HepG2 (cell line): ENCODE results near the gene S100Z. TPM values are rescaled to one million over a fixed set of nuclear protein-coding genes. Genes with fewer than 3 reads are reported as not detected.

Experiments used
- ATAC-seq: fragments of 200-7000 bp; cut with Tn5 transposase; 3 replicates; pipeline ENCODE4 v1.9.1; 2020; ENCODE audit warnings: mild to moderate bottlenecking, moderate library complexity
- BruUV-seq: library from RNA; stranded (reverse); fragments of 400-500 nt; replicated peaks from 2 replicates; lab custom pipeline; 2021; lab: Mats Ljungman, UMichigan
- CTCF ChIA-PET: fragments of 300-600 bp; formaldehyde crosslinking; extraction: SDS; loops from one replicate; lab custom pipeline; 2021; ENCODE audit warnings: low total read pairs, inconsistent platforms, low intra/inter-chr PET ratio; lab: Yijun Ruan, JAX
- POLR2A ChIA-PET: fragments of 350-600 bp; sonication (Branson Sonifier 250); formaldehyde crosslinking; loops from one replicate; lab custom pipeline; 2020; ENCODE audit warnings: antibody characterized with exemption, inconsistent platforms; lab: Yijun Ruan, JAX
- DNase-seq: peaks from one replicate; pipeline ENCODE4 v3.0.0-alpha.2; 2015; ENCODE audit warnings: low spot score
- FAIRE-seq: peaks from 3 replicates; lab custom pipeline; 2011; peaks lifted over from hg19 to GRCh38; lab: Jason Lieb, UNC
- H2AFZ ChIP-seq: one replicate; pipeline ENCODE4 v1.6.1; 2011; ENCODE audit warnings: low read length, inconsistent platforms
- H3K27ac ChIP-seq: fragments of 300-600 bp; 3 replicates; pipeline ENCODE4 v1.8.0; 2011; ENCODE audit warnings: mixed run types, mild to moderate bottlenecking, mixed read lengths, low read length, inconsistent platforms; ENCODE audit not compliant: insufficient read depth; ENCODE audit errors: extremely low read length
- H3K27me3 ChIP-seq, 2 experiments: fragments of 200-600 bp in 1 of 2; 2 replicates in 1 of 2; 3 replicates in 1 of 2; pipeline versions ENCODE4 v1.6.0 to v1.8.0; 2011; ENCODE audit warnings: low read length in 2 of 2, mild to moderate bottlenecking in 2 of 2, moderate library complexity in 2 of 2, inconsistent platforms in 1 of 2; ENCODE audit not compliant: insufficient read depth in 2 of 2, control insufficient read depth in 1 of 2
- H3K36me3 ChIP-seq, 2 experiments: fragments of 200-600 bp in 1 of 2; replicated peaks in 1 of 2; 2 replicates in 1 of 2; 3 replicates in 1 of 2; pipeline versions ENCODE4 v1.5.1 to v1.8.0; 2011; ENCODE audit warnings: low read length in 2 of 2, inconsistent platforms in 1 of 2; ENCODE audit not compliant: insufficient read depth in 2 of 2, control insufficient read depth in 1 of 2
- H3K4me1 ChIP-seq: 2 replicates; pipeline ENCODE4 v1.5.1; 2012; ENCODE audit warnings: low read length, inconsistent platforms; ENCODE audit not compliant: insufficient read depth
- H3K4me2 ChIP-seq: 2 replicates; pipeline ENCODE4 v1.6.0; 2011; ENCODE audit warnings: low read depth, low read length, inconsistent platforms
- H3K4me3 ChIP-seq, 3 experiments: fragments of 200-600 bp in 1 of 3; sonication (generic), shearing (Covaris generic) in 1 of 3; replicated peaks in 1 of 3; 2 replicates each; pipeline ENCODE4 v1.5.1; 2011 to 2016; ENCODE audit warnings: low read length in 3 of 3, inconsistent platforms in 2 of 3, low read depth in 2 of 3, mild to moderate bottlenecking in 2 of 3, control low read depth in 1 of 3, mixed read lengths in 1 of 3; ENCODE audit not compliant: insufficient read depth in 1 of 3
- H3K79me2 ChIP-seq: one replicate; pipeline ENCODE4 v1.6.1; 2011; ENCODE audit warnings: low read length, inconsistent platforms; ENCODE audit not compliant: insufficient read depth
- H3K9ac ChIP-seq: 2 replicates; pipeline ENCODE4 v1.6.0; 2011; ENCODE audit warnings: mild to moderate bottlenecking, low read depth, low read length, inconsistent platforms; ENCODE audit not compliant: insufficient read depth
- H3K9me3 ChIP-seq: 2 replicates; pipeline ENCODE4 v1.5.1; 2012; ENCODE audit warnings: mild to moderate bottlenecking, low read length
- H4K20me1 ChIP-seq: 2 replicates; pipeline ENCODE4 v1.6.0; 2011; ENCODE audit warnings: inconsistent platforms, mild to moderate bottlenecking, low read length, moderate library complexity; ENCODE audit not compliant: insufficient read depth
- ADNP ChIP-seq: sonication (generic); formaldehyde crosslinking; IDR thresholded peaks from 2 replicates; pipeline ENCODE4 v1.4.0; 2020; ENCODE audit warnings: missing genetic modification reagents
- DR1 ChIP-seq: sonication (generic); formaldehyde crosslinking; IDR thresholded peaks from 2 replicates; pipeline ENCODE4 v1.8.0; 2021; ENCODE audit warnings: mild to moderate bottlenecking, missing genetic modification reagents, inconsistent platforms
- ELF3 ChIP-seq: IDR thresholded peaks from 2 replicates; pipeline ENCODE4 v1.6.1; 2016; ENCODE audit warnings: missing genetic modification reagents, missing compliant biosample characterization
- MIER3 ChIP-seq: IDR thresholded peaks from 2 replicates; pipeline ENCODE4 v1.6.1; 2016; ENCODE audit warnings: missing compliant biosample characterization, borderline replicate concordance
- POGZ ChIP-seq: sonication (generic); formaldehyde crosslinking; IDR thresholded peaks from 2 replicates; pipeline ENCODE4 v1.4.0; 2020; ENCODE audit warnings: mild to moderate bottlenecking, missing genetic modification reagents
- RBFOX2 ChIP-seq: fragments of 200-400 bp; formaldehyde crosslinking; IDR thresholded peaks from 2 replicates; pipeline ENCODE4 v1.6.1; 2017; ENCODE audit warnings: low read depth, mild to moderate bottlenecking, low read length
- YEATS4 ChIP-seq: sonication (generic); formaldehyde crosslinking; IDR thresholded peaks from 2 replicates; pipeline ENCODE4 v1.4.0; 2020; ENCODE audit warnings: missing genetic modification reagents, borderline replicate concordance
- ZBTB8A ChIP-seq: sonication (generic); formaldehyde crosslinking; IDR thresholded peaks from 2 replicates; pipeline ENCODE4 v1.4.0; 2020; ENCODE audit warnings: mild to moderate bottlenecking, low read depth, missing genetic modification reagents, borderline replicate concordance
- ZFP37 ChIP-seq: sonication (generic); formaldehyde crosslinking; IDR thresholded peaks from 2 replicates; pipeline ENCODE4 v1.4.0; 2020; ENCODE audit warnings: missing genetic modification reagents, borderline replicate concordance
- ZNF382 ChIP-seq: sonication (generic); formaldehyde crosslinking; IDR thresholded peaks from 2 replicates; pipeline ENCODE4 v1.5.0; 2020; ENCODE audit warnings: missing genetic modification reagents, mild to moderate bottlenecking, borderline replicate concordance
- ZNF580 ChIP-seq: IDR thresholded peaks from 2 replicates; pipeline ENCODE4 v1.6.1; 2016; ENCODE audit warnings: low read depth, borderline replicate concordance
- ZNF660 ChIP-seq: sonication (generic); formaldehyde crosslinking; IDR thresholded peaks from 2 replicates; pipeline ENCODE4 v1.5.1; 2020; ENCODE audit warnings: mild to moderate bottlenecking, low read depth, missing genetic modification reagents, borderline replicate concordance
- WGBS: methylation state at CpG from one replicate; pipeline ENCODE4 v1.1.6; 2017; ENCODE audit warnings: low lambda C conversion rate; 5-methylcytosine and 5-hydroxymethylcytosine counted together
- in situ Hi-C: cut with HindIII; loops from 2 replicates; pipeline ENCODE4 v1.10.0; 2017; ENCODE audit warnings: low pct_unique_long_range_greater_than_20kb; ENCODE audit not compliant: extremely low pct_ligation_motif_present
- intact Hi-C: fragments of 100-400 bp; cut with micrococcal nuclease; formaldehyde crosslinking; loops from one replicate; pipeline ENCODE4 v1.10.0; 2022; ENCODE audit not compliant: unreplicated experiment
- polyA plus RNA-seq, 8 experiments: library from polyadenylated mRNA; depleted of rRNA in 3 of 8; stranded (reverse) in 7 of 8; unstranded in 1 of 8; fragments of >200 nt; fragmentation: Illumina TruSeq in 4 of 8; extraction: Trizol in 4 of 8; gene quantifications; 2 replicates each; pipeline versions ENCODE4 v1.2.1 to v1.2.3, GENCODE V29; 2011 to 2016; ENCODE audit warnings: low read depth in 4 of 8, missing spikeins in 1 of 8, mixed read lengths in 1 of 8; ENCODE audit not compliant: insufficient read depth in 1 of 8
- total RNA-seq, 5 experiments: library from RNA; depleted of rRNA; stranded (reverse); fragments of >200 nt; fragmentation: Illumina TruSeq; extraction: Trizol; gene quantifications; 2 replicates each; pipeline ENCODE4 v1.2.3, GENCODE V29; 2016; ENCODE audit warnings: low read depth in 1 of 5
- TF ChIP-seq, protein P1 (sequence below): sonication (generic); formaldehyde crosslinking; IDR thresholded peaks from 2 replicates; pipeline ENCODE4 v1.4.0; 2020; ENCODE audit warnings: low read depth, mild to moderate bottlenecking, missing genetic modification reagents
- TF ChIP-seq, protein P2 (sequence below): IDR thresholded peaks from 2 replicates; pipeline ENCODE4 v1.6.1; 2016; ENCODE audit warnings: missing genetic modification reagents, missing compliant biosample characterization
- TF ChIP-seq, protein P3 (sequence below): sonication (generic); formaldehyde crosslinking; IDR thresholded peaks from 2 replicates; pipeline ENCODE4 v1.8.1; 2023; ENCODE audit warnings: missing genetic modification reagents, mild to moderate bottlenecking, borderline replicate concordance

Gene S100Z
- total and polyA plus RNA-seq, 2 of the 13 experiments (the other 11 are each of a cell fraction or from before 2014, with no cell fraction given), result 0.22 TPM; not detected in 1

- no peak for TF ChIP-seq ZFP37
- peak; percentile 43; the same call in 1 of the 2 replicates for TF ChIP-seq YEATS4 (CRISPR knock-in tag)
- TF ChIP-seq ZNF382 (CRISPR knock-in tag), result no peak
- no peak for TF ChIP-seq POGZ (CRISPR knock-in tag)
- no peak for TF ChIP-seq ZBTB8A
- TF ChIP-seq, protein P1, sequence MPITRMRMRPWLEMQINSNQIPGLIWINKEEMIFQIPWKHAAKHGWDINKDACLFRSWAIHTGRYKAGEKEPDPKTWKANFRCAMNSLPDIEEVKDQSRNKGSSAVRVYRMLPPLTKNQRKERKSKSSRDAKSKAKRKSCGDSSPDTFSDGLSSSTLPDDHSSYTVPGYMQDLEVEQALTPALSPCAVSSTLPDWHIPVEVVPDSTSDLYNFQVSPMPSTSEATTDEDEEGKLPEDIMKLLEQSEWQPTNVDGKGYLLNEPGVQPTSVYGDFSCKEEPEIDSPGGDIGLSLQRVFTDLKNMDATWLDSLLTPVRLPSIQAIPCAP (CRISPR knock-in tag), result no peak
- TF ChIP-seq DR1 (CRISPR knock-in tag), result 0 out of 2 replicates have a peak, but pooled peaks have one; percentile 41
- TF ChIP-seq ADNP (CRISPR knock-in tag), result no peak
- peak; percentile 57 for TF ChIP-seq RBFOX2
- TF ChIP-seq, protein P2, sequence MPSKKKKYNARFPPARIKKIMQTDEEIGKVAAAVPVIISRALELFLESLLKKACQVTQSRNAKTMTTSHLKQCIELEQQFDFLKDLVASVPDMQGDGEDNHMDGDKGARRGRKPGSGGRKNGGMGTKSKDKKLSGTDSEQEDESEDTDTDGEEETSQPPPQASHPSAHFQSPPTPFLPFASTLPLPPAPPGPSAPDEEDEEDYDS (CRISPR knock-in tag), result no peak
- TF ChIP-seq, protein P3, sequence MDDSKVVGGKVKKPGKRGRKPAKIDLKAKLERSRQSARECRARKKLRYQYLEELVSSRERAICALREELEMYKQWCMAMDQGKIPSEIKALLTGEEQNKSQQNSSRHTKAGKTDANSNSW, result no peak
Observed at GRCh38 chr5:76819851-76820525, 29.8 kb upstream of the S100Z start (continued).

GRCh38 chr5:76820526-76820890 is 29.3 kb upstream of the S100Z start:
- POLR2A ChIA-PET, result interaction anchor here (3.2 to 3.6 kb wide), 2 partner anchors 14 to 30 kb away, joined by 14 to 44 read pairs; no protein-coding TSS in a partner anchor
- no peak for ATAC-seq
- no TSS peak for BruUV-seq
- H3K9me3 ChIP-seq, result no peaks in the 10 kb centered on the region
- in situ Hi-C loops, result no loop called here
- no peak for FAIRE-seq
- WGBS, result 11% methylated on average over 2 of the region's 2 CpGs
- peak overlapping the region; percentile 77 to 84 (median 80); a peak in 4 of 6 replicates for H3K4me3 ChIP-seq
- H3K79me2 ChIP-seq, result peaks cover 2% of the 10 kb centered on the region
- TF ChIP-seq ELF3 (CRISPR knock-in tag), result 0 out of 2 replicates have a peak, but pooled peaks have one; percentile 27
- TF ChIP-seq MIER3 (CRISPR knock-in tag), result no peak
- no peak for TF ChIP-seq ZNF660 (CRISPR knock-in tag)
- TF ChIP-seq ZNF580, result no peak
- CTCF ChIA-PET, result no interaction called here
- peak; percentile 26 for DNase-seq
- no peaks in the 10 kb centered on the region for H4K20me1 ChIP-seq
- no peaks in the 10 kb centered on the region for H3K27me3 ChIP-seq
- no peak overlapping the region for H2AFZ ChIP-seq
- no peak overlapping the region for H3K27ac ChIP-seq
- no peaks in the 10 kb centered on the region for H3K36me3 ChIP-seq
- peaks cover 37% of the 10 kb centered on the region for H3K4me1 ChIP-seq
- peak overlapping the region; percentile 93 for H3K4me2 ChIP-seq
- intact Hi-C loops, result no loop called here
- H3K9ac ChIP-seq, result peak overlapping the region; percentile 68; the same call in 1 of the 2 replicates
